OCI-LY3 (cell line): ENCODE measurements around the gene NFIA.

Experiments
- EZH2phosphoT487 ChIP-seq: fragments of 200-600 bp; shearing (Covaris generic); IDR thresholded peaks from 2 replicates; pipeline ENCODE4 v1.6.1; 2018; ENCODE audit warnings: antibody characterized with exemption, mixed run types, low read depth
- TF ChIP-seq, protein P1 (sequence below): fragments of 200-600, 300-600 bp; sonication (generic); IDR thresholded peaks from 2 replicates; pipeline ENCODE4 v1.5.1; 2014; ENCODE audit warnings: antibody characterized with exemption, low read length, low read depth

GRCh38 chr1:61294930-61295329 is 212.6 kb downstream of the NFIA start:
- TF ChIP-seq, protein P1, sequence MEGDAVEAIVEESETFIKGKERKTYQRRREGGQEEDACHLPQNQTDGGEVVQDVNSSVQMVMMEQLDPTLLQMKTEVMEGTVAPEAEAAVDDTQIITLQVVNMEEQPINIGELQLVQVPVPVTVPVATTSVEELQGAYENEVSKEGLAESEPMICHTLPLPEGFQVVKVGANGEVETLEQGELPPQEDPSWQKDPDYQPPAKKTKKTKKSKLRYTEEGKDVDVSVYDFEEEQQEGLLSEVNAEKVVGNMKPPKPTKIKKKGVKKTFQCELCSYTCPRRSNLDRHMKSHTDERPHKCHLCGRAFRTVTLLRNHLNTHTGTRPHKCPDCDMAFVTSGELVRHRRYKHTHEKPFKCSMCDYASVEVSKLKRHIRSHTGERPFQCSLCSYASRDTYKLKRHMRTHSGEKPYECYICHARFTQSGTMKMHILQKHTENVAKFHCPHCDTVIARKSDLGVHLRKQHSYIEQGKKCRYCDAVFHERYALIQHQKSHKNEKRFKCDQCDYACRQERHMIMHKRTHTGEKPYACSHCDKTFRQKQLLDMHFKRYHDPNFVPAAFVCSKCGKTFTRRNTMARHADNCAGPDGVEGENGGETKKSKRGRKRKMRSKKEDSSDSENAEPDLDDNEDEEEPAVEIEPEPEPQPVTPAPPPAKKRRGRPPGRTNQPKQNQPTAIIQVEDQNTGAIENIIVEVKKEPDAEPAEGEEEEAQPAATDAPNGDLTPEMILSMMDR, result no peak
- TF ChIP-seq EZH2phosphoT487, result no peak
